GM21619 (cell line): Measurements from ENCODE around the gene PRRG4.
"Not testable (repeated sequence)": the region's sequence is repeated elsewhere in the genome, so short reads cannot be mapped to it uniquely, and the experiment has no call there.

Experiments used
- ATAC-seq: cut with Tn5 transposase; IDR thresholded peaks from one replicate; pipeline ENCODE4 v1.9.1; 2021; ENCODE audit not compliant: unreplicated experiment

PRRG4 gene

GRCh38 chr11:32884770-32885384 lies 55.1 kb downstream of the PRRG4 start:
- ATAC-seq: no peak

GRCh38 chr11:32885556-32885955 lies 55.8 kb downstream of the PRRG4 start:
- ATAC-seq: no peak

GRCh38 chr11:32886180-32886579 lies 56.5 kb downstream of the PRRG4 start:
- ATAC-seq: no peak

- ATAC-seq: not testable (repeated sequence)
Observed at GRCh38 chr11:32887707-32888383, 58.1 kb downstream of the PRRG4 start.

GRCh38 chr11:32888384-32888710 lies 58.6 kb downstream of the PRRG4 start:
- not testable (repeated sequence) for ATAC-seq

- ATAC-seq: no peak
Observed at GRCh38 chr11:32888805-32889204, 59.1 kb downstream of the PRRG4 start.

- no peak for ATAC-seq
Observed at GRCh38 chr11:32890843-32891656, 61.3 kb downstream of the PRRG4 start.

GRCh38 chr11:32891657-32892354 lies 62.1 kb downstream of the PRRG4 start:
- ATAC-seq: no peak

- peak; percentile 60 for ATAC-seq
Observed at GRCh38 chr11:32892355-32893092, 62.8 kb downstream of the PRRG4 start, which contains the start of gene QSER1. Gene QSER1, plus strand, starts transcription at chr11:32892811. Its CDS starts 315 bp downstream, at chr11:32893126.

GRCh38 chr11:32893093-32893342 lies 63.3 kb downstream of the PRRG4 start:
- ATAC-seq: no peak

- ATAC-seq: peak; percentile 33
Observed at GRCh38 chr11:32893343-32894148, 63.8 kb downstream of the PRRG4 start.

GRCh38 chr11:32894149-32894827 lies 64.6 kb downstream of the PRRG4 start:
- no peak for ATAC-seq

GRCh38 chr11:32894921-32895320 lies 65.2 kb downstream of the PRRG4 start:
- ATAC-seq: no peak

- ATAC-seq: no peak
Observed at GRCh38 chr11:32895471-32895870, 65.7 kb downstream of the PRRG4 start.

- ATAC-seq: no peak
Observed at GRCh38 chr11:32897103-32897502, 67.4 kb downstream of the PRRG4 start.

GRCh38 chr11:32899438-32899837 lies 69.7 kb downstream of the PRRG4 start:
- peak; percentile 73 for ATAC-seq

GRCh38 chr11:32902089-32902665 lies 72.5 kb downstream of the PRRG4 start:
- ATAC-seq: no peak

GRCh38 chr11:32905028-32905667 lies 75.4 kb downstream of the PRRG4 start:
- no peak for ATAC-seq
